ENCODE measurements around the gene CAMP.

DNA sequence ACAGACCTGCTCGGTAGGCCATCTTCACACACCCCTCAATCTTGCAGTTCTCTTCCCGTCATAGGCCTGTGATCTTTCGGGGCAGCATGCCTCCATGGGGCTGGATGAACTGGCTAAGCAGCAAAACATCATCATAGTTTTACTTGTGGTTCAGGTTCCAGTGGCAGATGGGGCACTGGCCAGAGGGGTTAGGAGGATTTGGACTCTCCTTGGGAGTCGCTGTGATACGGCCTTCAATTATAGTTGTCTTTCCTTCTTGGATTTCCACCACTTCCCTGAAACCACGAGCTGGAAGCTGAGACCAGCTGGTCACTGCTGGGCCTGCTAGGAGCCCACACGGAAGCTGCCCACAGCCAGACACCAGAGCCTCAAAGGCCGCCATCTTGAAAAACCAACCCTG lies 33.3 kb downstream of the CAMP start:
- TF ChIP-seq, protein P1, sequence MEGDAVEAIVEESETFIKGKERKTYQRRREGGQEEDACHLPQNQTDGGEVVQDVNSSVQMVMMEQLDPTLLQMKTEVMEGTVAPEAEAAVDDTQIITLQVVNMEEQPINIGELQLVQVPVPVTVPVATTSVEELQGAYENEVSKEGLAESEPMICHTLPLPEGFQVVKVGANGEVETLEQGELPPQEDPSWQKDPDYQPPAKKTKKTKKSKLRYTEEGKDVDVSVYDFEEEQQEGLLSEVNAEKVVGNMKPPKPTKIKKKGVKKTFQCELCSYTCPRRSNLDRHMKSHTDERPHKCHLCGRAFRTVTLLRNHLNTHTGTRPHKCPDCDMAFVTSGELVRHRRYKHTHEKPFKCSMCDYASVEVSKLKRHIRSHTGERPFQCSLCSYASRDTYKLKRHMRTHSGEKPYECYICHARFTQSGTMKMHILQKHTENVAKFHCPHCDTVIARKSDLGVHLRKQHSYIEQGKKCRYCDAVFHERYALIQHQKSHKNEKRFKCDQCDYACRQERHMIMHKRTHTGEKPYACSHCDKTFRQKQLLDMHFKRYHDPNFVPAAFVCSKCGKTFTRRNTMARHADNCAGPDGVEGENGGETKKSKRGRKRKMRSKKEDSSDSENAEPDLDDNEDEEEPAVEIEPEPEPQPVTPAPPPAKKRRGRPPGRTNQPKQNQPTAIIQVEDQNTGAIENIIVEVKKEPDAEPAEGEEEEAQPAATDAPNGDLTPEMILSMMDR (IDR thresholded peaks at IDR 0.05): no peak
- TF ChIP-seq POLR2A (IDR thresholded peaks at IDR 0.05) (no peak), POLR2AphosphoS5 (IDR thresholded peaks at IDR 0.05) (no peak)
